ENCODE data around the gene GPR84. TPM values are rescaled to one million over a fixed set of nuclear protein-coding genes. Genes with fewer than 3 reads are reported as not detected.
"Not testable (repeated sequence)": the region's sequence is repeated elsewhere in the genome, so short reads cannot be mapped to it uniquely, and the experiment has no call there.

Gene GPR84
- total RNA-seq, 2 experiments from 2014 or later = 0.32 to 0.57 TPM

DNA sequence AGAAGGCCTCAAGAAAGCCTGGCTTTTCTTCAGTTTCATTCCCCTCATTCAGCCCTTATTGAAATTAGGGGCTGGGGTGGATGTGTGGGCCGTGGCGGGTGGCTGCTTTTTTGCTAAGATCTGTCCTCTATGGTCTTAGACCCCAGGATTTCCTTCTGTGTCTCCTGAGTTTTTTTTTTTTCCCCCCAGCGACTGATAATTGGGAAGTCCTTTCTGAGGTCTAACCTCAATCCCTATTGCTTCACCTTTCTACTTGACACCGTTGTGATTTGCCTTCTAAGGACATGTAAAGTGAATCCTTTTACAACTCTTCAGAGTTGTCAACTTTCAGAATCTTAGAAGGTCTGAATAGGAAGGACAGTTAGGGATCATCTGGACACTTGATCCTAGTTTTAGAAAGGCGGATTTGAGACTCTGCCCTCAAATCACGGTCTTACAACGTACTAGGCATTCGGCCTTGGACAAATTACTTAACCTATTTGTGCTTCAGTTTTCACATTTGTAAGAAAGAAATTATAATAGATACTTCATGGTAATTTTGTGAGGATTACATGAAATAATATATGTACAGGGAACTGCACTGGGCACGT is 4.4 kb downstream of the GPR84 start:
- Mint-ChIP-seq H3K9me3 (ENCODE audit: insufficient read depth) (no peaks in the 10 kb centered on the region), H3K4me3 (no peak overlapping the region), H3K4me1 (ENCODE audit: low read depth) (peaks cover 37% of the 10 kb centered on the region), H3K36me3 (ENCODE audit: low read depth) (no peaks in the 10 kb centered on the region), H3K27me3 (ENCODE audit: low read depth) (no peaks in the 10 kb centered on the region), H3K27ac (no peak overlapping the region)
- CTCF ChIA-PET = interaction anchor here (0.9 to 6.4 kb wide), 22 partner anchors 8 to 171 kb away, joined by 3 to 96 read pairs (median 6); partner anchors contain the start of genes COPZ1, HNRNPA1 and SMUG1
- POLR2A ChIA-PET = interaction anchor here (0.6 to 4.3 kb wide), 6 partner anchors 15 to 81 kb away, joined by 3 to 40 read pairs (median 4); partner anchors contain the start of genes CBX5, COPZ1 and HNRNPA1
- DNase-seq = no peak
- ATAC-seq = no peak

- ChIA-PET POLR2A (interaction anchor here (0.6 to 4.3 kb wide), 11 partner anchors 14 to 139 kb away, joined by 3 to 40 read pairs (median 5); partner anchors contain the start of genes CBX5, COPZ1 and HNRNPA1), CTCF (interaction anchor here (0.7 to 6.4 kb wide), 21 partner anchors 9 to 170 kb away, joined by 3 to 96 read pairs (median 6); partner anchors contain the start of genes COPZ1, HNRNPA1 and SMUG1)
- Mint-ChIP-seq H3K27ac (no peak overlapping the region), H3K4me1 (ENCODE audit: low read depth) (peaks cover 30% of the 10 kb centered on the region), H3K9me3 (ENCODE audit: insufficient read depth) (no peaks in the 10 kb centered on the region), H3K36me3 (ENCODE audit: low read depth) (no peaks in the 10 kb centered on the region), H3K27me3 (ENCODE audit: low read depth) (no peaks in the 10 kb centered on the region), H3K4me3 (no peak overlapping the region)
- DNase-seq = peak; percentile 98
- peak; percentile 96 for ATAC-seq
Measured at GRCh38 chr12:54358945-54359761, 5.1 kb downstream of the GPR84 start.

GRCh38 chr12:54358191-54358944 is 5.9 kb downstream of the GPR84 start:
- no peaks in the 10 kb centered on the region for H3K27me3 Mint-ChIP-seq (ENCODE audit: low read depth)
- H3K4me1 Mint-ChIP-seq (ENCODE audit: low read depth) = peaks cover 22% of the 10 kb centered on the region
- ChIA-PET POLR2A (interaction anchor here (0.7 to 4.3 kb wide), 13 partner anchors 14 to 140 kb away, joined by 3 to 40 read pairs (median 3); partner anchors contain the start of genes CBX5, COPZ1 and HNRNPA1), CTCF (interaction anchor here (0.9 to 6.4 kb wide), 18 partner anchors 10 to 169 kb away, joined by 3 to 96 read pairs (median 8); partner anchors contain the start of genes COPZ1, HNRNPA1 and SMUG1)
- H3K27ac Mint-ChIP-seq = no peak overlapping the region
- H3K4me3 Mint-ChIP-seq = no peak overlapping the region
- ATAC-seq = peak; percentile 53
- no peaks in the 10 kb centered on the region for H3K9me3 Mint-ChIP-seq (ENCODE audit: insufficient read depth)
- peak; percentile 77 for DNase-seq
- no peaks in the 10 kb centered on the region for H3K36me3 Mint-ChIP-seq (ENCODE audit: low read depth)

DNA sequence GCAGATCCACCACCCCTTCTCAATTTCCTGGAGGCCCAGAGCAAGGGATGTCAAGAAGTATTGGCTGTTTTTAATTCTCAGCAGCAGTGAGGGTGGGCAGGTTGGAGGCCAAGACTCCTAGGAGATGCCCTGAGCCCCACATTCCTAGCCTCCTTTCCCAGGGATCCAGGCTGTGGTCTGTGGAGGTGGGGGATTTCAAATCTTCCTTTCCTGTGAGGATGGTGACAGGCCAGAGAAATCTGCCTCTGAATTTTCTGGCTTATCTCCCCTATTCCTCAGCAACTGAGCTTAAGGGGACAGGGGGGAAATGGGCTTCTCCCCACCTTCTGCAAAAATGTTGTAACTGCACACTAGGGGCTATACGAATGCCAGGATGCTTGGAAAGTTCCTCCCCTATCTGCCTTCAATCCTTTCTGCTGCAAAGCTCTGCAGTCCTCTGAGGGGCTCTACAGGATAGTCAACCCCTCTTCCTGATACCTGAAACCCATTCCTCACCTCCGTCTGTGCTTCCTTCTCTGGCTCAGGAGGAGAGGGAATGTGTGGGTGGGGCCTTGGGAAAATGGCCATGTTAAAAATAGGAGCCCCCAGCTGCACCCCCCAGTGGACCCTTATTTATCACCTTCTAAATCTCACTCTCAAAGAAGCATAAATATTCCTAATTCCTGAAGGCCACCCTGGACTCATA is 6.6 kb downstream of the GPR84 start:
- CTCF ChIA-PET = interaction anchor here (1.1 to 6.4 kb wide), 9 partner anchors 11 to 142 kb away, joined by 3 to 96 read pairs (median 25); partner anchors contain the start of gene COPZ1
- peaks cover 20% of the 10 kb centered on the region for H3K4me1 Mint-ChIP-seq (ENCODE audit: low read depth)
- no peaks in the 10 kb centered on the region for H3K27me3 Mint-ChIP-seq (ENCODE audit: low read depth)
- ATAC-seq (no peak), DNase-seq (no peak)
- POLR2A ChIA-PET = interaction anchor here (0.7 to 4.3 kb wide), 7 partner anchors 17 to 77 kb away, joined by 3 to 40 read pairs (median 3); partner anchors contain the start of genes CBX5, COPZ1 and HNRNPA1
- H3K4me3 Mint-ChIP-seq = no peak overlapping the region
- H3K27ac Mint-ChIP-seq = peak overlapping the region; percentile 62
- no peaks in the 10 kb centered on the region for H3K9me3 Mint-ChIP-seq (ENCODE audit: insufficient read depth)
- H3K36me3 Mint-ChIP-seq (ENCODE audit: low read depth) = peaks cover 2% of the 10 kb centered on the region

DNA sequence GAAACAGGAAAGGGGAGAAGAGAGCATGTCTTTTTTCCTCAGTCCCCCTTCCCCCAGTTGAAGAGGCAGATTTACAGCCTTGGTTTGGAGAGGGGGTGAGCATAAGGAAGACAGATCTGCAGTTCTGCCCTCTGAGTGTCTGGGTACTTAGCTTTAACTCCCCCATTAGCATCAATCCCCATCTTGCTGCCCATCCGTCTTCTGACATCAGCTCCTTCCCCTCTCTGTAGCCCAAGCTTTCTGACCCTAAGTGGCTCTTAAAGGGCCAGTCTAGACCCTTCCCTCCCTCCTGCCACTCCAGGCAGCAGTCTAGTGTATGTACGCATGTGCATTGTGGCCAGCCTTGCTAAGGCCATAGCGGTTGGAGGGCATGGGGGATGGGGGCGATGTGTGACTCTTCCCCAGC is 7.3 kb downstream of the GPR84 start:
- Mint-ChIP-seq H3K4me3 (no peak overlapping the region), H3K27ac (no peak overlapping the region), H3K9me3 (ENCODE audit: insufficient read depth) (no peaks in the 10 kb centered on the region), H3K27me3 (ENCODE audit: low read depth) (no peaks in the 10 kb centered on the region), H3K36me3 (ENCODE audit: low read depth) (peaks cover 7% of the 10 kb centered on the region), H3K4me1 (ENCODE audit: low read depth) (peaks cover 25% of the 10 kb centered on the region)
- ChIA-PET CTCF (interaction anchor here (1.1 to 6.4 kb wide), 7 partner anchors 11 to 142 kb away, joined by 3 to 96 read pairs (median 28); partner anchors contain the start of gene COPZ1), POLR2A (interaction anchor here (0.6 to 4.3 kb wide), 2 partner anchors 76 to 1331 kb away, joined by 3 to 40 read pairs; partner anchors contain the start of genes CBX5 and HNRNPA1)
- no peak for DNase-seq
- ATAC-seq = no peak

DNA sequence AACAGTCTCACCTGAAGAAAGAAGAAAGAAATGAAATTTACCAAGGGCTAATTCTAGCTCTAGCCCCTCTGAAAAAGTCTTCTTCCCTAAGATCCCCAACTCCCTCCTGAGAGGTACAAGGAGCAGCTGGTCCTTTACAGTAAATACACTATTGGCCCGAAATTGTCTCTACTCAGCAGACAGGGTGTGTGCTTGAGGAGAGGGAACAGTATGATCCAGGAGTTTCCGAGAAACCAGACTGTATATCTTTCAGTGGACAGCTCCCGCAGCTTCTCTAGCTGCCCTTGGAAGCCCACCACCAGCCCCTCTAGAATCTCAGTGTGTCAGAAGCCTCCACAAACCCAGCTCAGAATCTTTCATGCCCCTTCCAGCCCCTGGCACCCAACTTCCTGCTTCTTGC is 8.1 kb downstream of the GPR84 start:
- ChIA-PET POLR2A (interaction anchor here (4.3 kb wide), 1 partner anchor 76 kb away, joined by 40 read pairs; the partner anchor contains the start of genes CBX5 and HNRNPA1), CTCF (interaction anchor here (0.9 to 6.4 kb wide), 5 partner anchors 12 to 62 kb away, joined by 3 to 96 read pairs (median 41); no protein-coding TSS in a partner anchor)
- no peak overlapping the region for H3K4me3 Mint-ChIP-seq
- ATAC-seq (no peak), DNase-seq (no peak)
- peaks cover 13% of the 10 kb centered on the region for H3K36me3 Mint-ChIP-seq (ENCODE audit: low read depth)
- no peak overlapping the region for H3K27ac Mint-ChIP-seq
- H3K9me3 Mint-ChIP-seq (ENCODE audit: insufficient read depth) = no peaks in the 10 kb centered on the region
- H3K4me1 Mint-ChIP-seq (ENCODE audit: low read depth) = peaks cover 31% of the 10 kb centered on the region
- H3K27me3 Mint-ChIP-seq (ENCODE audit: low read depth) = no peaks in the 10 kb centered on the region

DNA sequence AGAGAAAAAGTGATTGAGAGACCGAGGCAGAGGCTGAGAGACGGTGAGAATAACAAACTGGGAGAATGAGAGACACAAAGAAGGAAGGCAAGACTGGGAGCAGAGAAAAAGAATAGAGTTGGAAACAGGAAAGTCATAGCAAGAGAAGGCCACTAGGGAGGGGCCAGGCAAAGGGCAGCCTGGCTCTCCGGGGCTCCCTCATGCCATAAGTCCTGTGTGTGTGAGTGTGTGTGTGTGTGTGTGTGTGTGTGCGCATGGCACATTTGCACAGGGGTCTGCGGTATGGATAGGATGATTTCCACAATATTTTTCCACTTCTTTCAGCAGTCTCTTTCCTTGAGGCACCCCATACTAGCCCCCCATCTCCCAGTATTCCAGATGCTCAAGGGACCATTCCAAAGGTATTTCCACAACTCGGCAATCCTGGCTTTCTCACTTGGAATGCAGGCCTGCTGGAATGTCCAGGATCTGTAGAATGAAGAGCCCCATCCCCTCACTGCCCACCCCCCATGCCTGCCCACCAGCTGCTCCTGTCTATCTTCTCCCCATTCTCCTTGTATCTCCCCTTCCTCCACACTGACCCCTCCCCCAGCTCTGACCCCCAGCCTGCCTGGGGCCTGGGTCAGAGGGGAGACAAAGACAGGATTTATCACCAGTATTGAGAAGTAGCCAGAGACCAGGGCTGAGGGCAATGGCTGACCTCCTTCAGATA is 9.0 kb downstream of the GPR84 start:
- ChIA-PET CTCF (interaction anchor here (5.5 kb wide), 1 partner anchor 13 kb away, joined by 41 read pairs; no protein-coding TSS in a partner anchor), POLR2A (interaction anchor here (4.3 kb wide), 1 partner anchor 75 kb away, joined by 40 read pairs; the partner anchor contains the start of genes CBX5 and HNRNPA1)
- Mint-ChIP-seq H3K36me3 (ENCODE audit: low read depth) (peaks cover 23% of the 10 kb centered on the region), H3K4me3 (no peak overlapping the region), H3K27ac (no peak overlapping the region), H3K9me3 (ENCODE audit: insufficient read depth) (no peaks in the 10 kb centered on the region), H3K27me3 (ENCODE audit: low read depth) (no peaks in the 10 kb centered on the region), H3K4me1 (ENCODE audit: low read depth) (peaks cover 25% of the 10 kb centered on the region)
- no peak for DNase-seq
- no peak for ATAC-seq

GRCh38 chr12:54354271-54354670 is 10.0 kb downstream of the GPR84 start:
- CTCF ChIA-PET = interaction anchor here (5.4 kb wide), 1 partner anchor 18 kb away, joined by 39 read pairs; no protein-coding TSS in a partner anchor
- DNase-seq; POLR2A ChIA-PET; H3K27ac Mint-ChIP-seq; H3K9me3 Mint-ChIP-seq (ENCODE audit: insufficient read depth); H3K27me3 Mint-ChIP-seq (ENCODE audit: low read depth); H3K4me3 Mint-ChIP-seq; ATAC-seq: not testable (repeated sequence)
- peaks cover 31% of the 10 kb centered on the region for H3K36me3 Mint-ChIP-seq (ENCODE audit: low read depth)
- H3K4me1 Mint-ChIP-seq (ENCODE audit: low read depth) = peaks cover 25% of the 10 kb centered on the region

DNA sequence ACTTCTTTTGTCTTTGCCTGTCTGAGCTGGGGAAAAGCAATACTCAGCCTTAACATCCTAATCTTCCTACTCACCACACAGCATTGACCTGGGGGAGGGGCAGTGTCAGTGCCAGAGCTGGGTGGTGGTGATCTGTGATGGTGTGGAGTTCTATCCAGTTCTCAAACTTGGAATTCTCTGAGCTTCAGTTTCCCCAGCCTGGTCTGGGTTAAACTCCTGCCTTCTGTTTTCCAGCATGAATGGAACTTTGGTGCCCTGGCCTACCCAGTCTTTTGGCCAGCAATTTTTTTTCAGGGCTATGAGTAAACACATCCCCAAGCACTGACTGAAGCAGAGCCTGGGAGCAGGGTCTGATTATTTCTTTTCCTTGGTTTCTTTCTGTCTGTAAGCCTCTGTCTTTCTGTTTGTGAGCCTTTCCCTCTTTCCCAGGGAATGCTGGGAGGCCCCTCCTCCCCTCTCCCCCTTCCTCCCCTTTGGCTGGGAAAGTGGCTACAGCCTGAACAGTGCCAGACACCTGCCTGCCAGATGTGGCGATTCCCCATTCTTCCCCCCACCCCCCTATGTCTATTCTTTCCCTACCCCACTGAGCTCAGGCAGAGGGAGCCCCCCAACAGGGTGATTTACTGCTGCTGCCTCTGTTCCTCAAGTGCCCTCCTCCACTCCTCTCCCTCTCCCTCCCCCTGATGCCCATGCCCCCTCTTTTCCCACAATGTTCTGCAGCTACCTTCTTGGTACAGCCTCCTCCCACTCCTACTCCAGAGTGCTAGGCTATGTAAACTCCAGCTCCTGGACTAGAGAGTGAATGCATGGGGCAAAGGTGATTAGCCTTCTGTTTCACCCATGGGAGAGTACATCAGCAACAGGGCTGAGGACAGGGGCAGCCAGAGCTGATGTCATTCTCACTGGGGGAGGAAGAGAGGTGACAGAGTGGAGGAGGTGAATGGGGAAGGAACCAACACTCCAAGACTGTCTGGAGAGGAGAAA is 11.1 kb downstream of the GPR84 start:
- Mint-ChIP-seq H3K4me1 (ENCODE audit: low read depth) (peaks cover 25% of the 10 kb centered on the region), H3K36me3 (ENCODE audit: low read depth) (peaks cover 35% of the 10 kb centered on the region), H3K27me3 (ENCODE audit: low read depth) (no peaks in the 10 kb centered on the region), H3K9me3 (ENCODE audit: insufficient read depth) (no peaks in the 10 kb centered on the region), H3K4me3 (no peak overlapping the region), H3K27ac (peak overlapping the region; percentile 35)
- ChIA-PET CTCF (interaction anchor here (0.8 to 5.4 kb wide), 10 partner anchors 8 to 115 kb away, joined by 3 to 39 read pairs (median 5); partner anchors contain the start of gene COPZ1), POLR2A (interaction anchor here (0.6 to 0.8 kb wide), 3 partner anchors 9 to 137 kb away, joined by 3 read pairs; no protein-coding TSS in a partner anchor)
- DNase-seq (no peak), ATAC-seq (no peak)

All from activated CD8-positive, alpha-beta T cell treated with anti-CD3 and anti-CD28 coated beads, Interleukin-2, amount 10 ng/mL, durations not matched to agents 7 days and 5 days (primary cell).